ENCODE data around the gene SLC35E2B.
A peak's percentile ranks its signal among the peaks of the same experiment; 100 is the strongest.

- TF ChIP-seq CTCF (IDR thresholded peaks at IDR 0.05; ENCODE audit: control extremely low read depth in 1 of 3, insufficient read depth in 1 of 3, low read depth in 1 of 3, low read length in 3 of 3), result peak; percentile 62 to 85 (median 75)
- TF ChIP-seq JUND (IDR thresholded peaks at IDR 0.05; ENCODE audit: low read length), result no peak
- TF ChIP-seq YY1 (IDR thresholded peaks at IDR 0.05; ENCODE audit: low read depth, low read length), result no peak
- no peak for TF ChIP-seq JUN (IDR thresholded peaks at IDR 0.05; ENCODE audit: low read depth, low read length)
- no peak for TF ChIP-seq NRF1 (IDR thresholded peaks at IDR 0.05; ENCODE audit: low read depth, low read length)
- TF ChIP-seq SIN3A (conservative IDR thresholded peaks at IDR 0.05 in 1 of 2, IDR thresholded peaks at IDR 0.05 in 1 of 2; ENCODE audit: low read depth in 1 of 2, low read length in 2 of 2), result no peak
These were observed 26.8 kb downstream of the SLC35E2B start for GRCh38 chr1:1665815-1666251.

Data from H1 (cell line).